ENCODE results near the gene SLC38A3.
A peak's percentile ranks its signal among the peaks of the same experiment; 100 is the strongest.

The SLC38A3 gene

DNA sequence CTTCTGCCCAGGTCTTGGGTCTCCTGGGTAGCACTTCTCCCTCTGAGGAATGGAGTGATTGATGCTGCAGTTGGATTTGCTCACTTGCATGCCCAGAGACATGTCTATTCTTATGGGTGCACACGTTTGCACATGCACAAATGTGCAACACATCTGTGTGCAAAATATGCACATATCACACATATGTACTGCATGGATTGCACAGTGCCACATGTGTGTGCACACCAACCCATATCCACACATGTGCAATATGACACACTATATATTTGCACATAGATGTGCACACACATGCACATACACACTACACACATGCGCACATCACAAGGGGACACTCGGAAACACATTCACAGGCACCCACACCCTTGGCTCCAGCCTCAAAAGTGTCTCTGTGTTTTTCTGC is 63.2 kb downstream of the SLC38A3 start:
- no peak for DNase-seq (ENCODE audit: low spot score)

DNA sequence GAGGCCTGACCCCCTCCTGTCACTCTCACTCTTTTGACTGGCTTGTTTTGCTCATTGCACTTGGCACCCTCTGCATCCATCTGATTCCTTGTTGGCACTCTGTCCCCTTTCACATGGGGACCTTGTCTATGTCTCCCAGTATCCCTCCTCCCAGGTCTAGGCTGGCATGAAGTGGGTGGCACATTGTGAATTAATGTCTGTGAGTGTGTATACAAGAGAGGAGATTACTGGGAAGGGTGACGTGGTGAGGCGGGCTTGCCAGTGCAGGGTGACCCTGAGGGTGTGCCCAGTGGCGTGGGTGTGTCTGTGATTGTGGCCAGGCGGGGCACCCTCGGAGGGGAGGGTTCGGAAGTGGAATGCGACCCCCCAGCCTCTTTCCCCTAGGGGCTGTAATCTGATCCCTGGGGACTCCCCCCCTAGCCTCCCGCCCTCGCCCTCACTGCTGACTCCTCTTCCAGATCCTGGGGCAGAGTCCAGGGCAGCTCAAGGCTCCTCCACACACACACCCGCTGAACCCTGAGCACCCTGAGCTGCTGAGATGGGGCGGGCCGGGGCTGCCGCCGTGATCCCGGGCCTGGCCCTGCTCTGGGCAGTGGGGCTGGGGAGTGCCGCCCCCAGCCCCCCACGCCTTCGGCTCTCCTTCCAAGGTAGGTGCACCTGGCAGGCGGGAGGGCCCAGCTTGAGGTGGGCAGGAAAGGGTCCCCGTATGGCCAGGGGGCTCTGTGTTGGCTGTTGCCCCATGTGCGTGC is 63.8 kb downstream of the SLC38A3 start, which contains the start of gene SEMA3B:
TSS of gene SEMA3B (plus strand) at position 445 of the 749 bp plus-strand sequence. CDS start at position 539, 94 bp downstream.
- DNase-seq (ENCODE audit: low spot score) = peak; percentile 69

DNA sequence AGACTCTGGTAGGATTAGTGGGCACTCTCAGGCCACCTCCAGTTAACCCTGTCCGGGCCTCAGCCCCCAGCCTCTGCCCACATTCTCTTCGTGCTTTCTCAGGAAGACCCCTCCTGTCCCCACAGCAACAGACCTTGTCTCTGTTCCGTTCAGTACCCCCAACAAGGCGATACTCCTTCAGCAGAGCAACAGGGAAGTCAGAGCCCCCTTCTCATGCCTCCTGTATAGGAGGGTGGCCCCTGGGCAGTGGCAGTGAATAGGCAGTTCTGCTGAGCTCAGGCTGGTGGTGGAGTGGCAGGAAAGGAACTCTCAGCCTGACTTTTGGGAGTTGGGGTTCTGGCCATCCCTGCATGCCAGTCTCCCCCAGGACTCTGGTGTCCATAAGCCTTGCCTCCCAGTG is 64.4 kb downstream of the SLC38A3 start:
- no peak for DNase-seq (ENCODE audit: low spot score)

DNA sequence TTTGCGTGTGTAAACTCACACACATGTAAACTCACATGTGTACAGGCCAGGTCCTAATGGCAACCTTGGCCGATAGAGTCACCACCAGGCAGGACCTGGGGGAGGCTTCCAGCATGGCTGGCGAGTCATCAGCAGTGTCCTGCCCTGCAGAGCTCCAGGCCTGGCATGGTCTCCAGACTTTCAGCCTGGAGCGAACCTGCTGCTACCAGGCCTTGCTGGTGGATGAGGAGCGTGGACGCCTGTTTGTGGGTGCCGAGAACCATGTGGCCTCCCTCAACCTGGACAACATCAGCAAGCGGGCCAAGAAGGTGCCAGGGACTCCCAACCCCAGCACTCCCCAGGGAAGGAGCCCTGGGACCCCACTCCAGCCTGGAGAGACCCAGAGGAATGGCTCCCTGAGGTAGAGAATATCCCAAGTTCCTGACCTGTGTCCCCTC is 64.9 kb downstream of the SLC38A3 start:
- DNase-seq (ENCODE audit: low spot score) = peak; percentile 67

DNA sequence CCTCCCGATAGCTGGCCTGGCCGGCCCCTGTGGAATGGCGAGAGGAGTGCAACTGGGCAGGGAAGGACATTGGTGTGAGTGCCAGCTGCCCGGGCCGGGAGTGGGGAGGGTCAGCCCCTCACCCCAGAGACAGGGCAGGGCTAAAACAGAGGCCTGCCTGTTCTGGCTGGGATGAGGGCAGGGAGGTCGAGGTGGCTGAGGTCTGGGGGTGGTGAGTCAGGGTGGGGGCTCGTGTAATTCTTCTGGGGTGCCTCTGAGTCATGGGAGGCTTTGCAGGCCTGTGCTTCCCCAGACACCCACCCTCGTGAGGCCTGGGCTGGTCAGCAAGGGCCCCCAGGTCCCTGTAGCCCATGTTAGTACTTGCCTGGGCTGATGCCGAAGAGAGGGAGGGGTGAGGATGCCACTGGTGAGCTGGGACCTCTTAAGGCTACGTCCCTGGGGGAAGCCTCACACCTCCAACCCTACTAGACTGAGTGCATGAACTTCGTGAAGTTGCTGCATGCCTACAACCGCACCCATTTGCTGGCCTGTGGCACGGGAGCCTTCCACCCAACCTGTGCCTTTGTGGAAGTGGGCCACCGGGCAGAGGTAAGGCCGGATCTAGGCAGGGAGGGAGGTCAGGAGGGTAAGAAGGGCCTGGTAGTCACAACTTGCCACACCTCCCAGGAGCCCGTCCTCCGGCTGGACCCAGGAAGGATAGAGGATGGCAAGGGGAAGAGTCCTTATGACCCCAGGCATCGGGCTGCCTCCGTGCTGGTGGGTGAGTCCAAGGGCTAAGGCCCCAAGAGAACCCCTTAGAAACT is 65.6 kb downstream of the SLC38A3 start:
- DNase-seq (ENCODE audit: low spot score) = no peak
